Skeletal muscle satellite cell (primary cell): ENCODE measurements around the gene IL20RB.
A peak's percentile ranks its signal among the peaks of the same experiment; 100 is the strongest.
"Not testable (repeated sequence)": the region's sequence is repeated elsewhere in the genome, so short reads cannot be mapped to it uniquely, and the experiment has no call there.

ENCODE experiments used
- H3K27me3 ChIP-seq: 2 replicates; pipeline ENCODE4 v1.7.0; 2013; ENCODE audit warnings: low read length; ENCODE audit not compliant: control insufficient read depth, insufficient read depth
- H3K36me3 ChIP-seq: 2 replicates; pipeline ENCODE4 v1.7.0; 2013; ENCODE audit warnings: mild to moderate bottlenecking, control low read depth, low read length; ENCODE audit not compliant: insufficient read depth
- H3K4me1 ChIP-seq: 2 replicates; pipeline ENCODE4 v1.7.0; 2013; ENCODE audit warnings: low read length; ENCODE audit not compliant: control insufficient read depth, insufficient read depth
- H3K4me2 ChIP-seq: 2 replicates; pipeline ENCODE4 v1.7.0; 2013; ENCODE audit warnings: mild to moderate bottlenecking, low read length
- H3K4me3 ChIP-seq: 2 replicates; pipeline ENCODE4 v1.7.0; 2013; ENCODE audit warnings: low read length
- H3K9ac ChIP-seq: 2 replicates; pipeline ENCODE4 v1.7.0; 2013; ENCODE audit warnings: mild to moderate bottlenecking, low read depth, low read length, moderate library complexity
- H3K9me3 ChIP-seq: replicated peaks from 2 replicates; pipeline ENCODE4 v1.7.0; 2013; ENCODE audit warnings: mild to moderate bottlenecking, control low read depth, low read length

Gene IL20RB

GRCh38 chr3:136990826-136991225 is 33.0 kb downstream of the IL20RB start:
- Histone ChIP-seq H3K9ac (no peak overlapping the region), H3K27me3 (no peaks in the 10 kb centered on the region), H3K4me1 (peaks cover 16% of the 10 kb centered on the region), H3K4me2 (no peak overlapping the region), H3K9me3 (no peaks in the 10 kb centered on the region), H3K36me3 (no peaks in the 10 kb centered on the region), H3K4me3 (no peak overlapping the region)

- H3K9ac ChIP-seq, result no peak overlapping the region
- no peaks in the 10 kb centered on the region for H3K27me3 ChIP-seq
- H3K4me3 ChIP-seq, result no peak overlapping the region
- H3K9me3 ChIP-seq, result no peaks in the 10 kb centered on the region
- H3K36me3 ChIP-seq, result no peaks in the 10 kb centered on the region
- H3K4me1 ChIP-seq, result peaks cover 18% of the 10 kb centered on the region
- H3K4me2 ChIP-seq, result no peak overlapping the region
Measured at GRCh38 chr3:136992115-136992514, 34.3 kb downstream of the IL20RB start.

- no peak overlapping the region for H3K4me3 ChIP-seq
- no peaks in the 10 kb centered on the region for H3K36me3 ChIP-seq
- no peaks in the 10 kb centered on the region for H3K9me3 ChIP-seq
- H3K4me2 ChIP-seq, result peak overlapping the region; percentile 46
- H3K4me1 ChIP-seq, result peaks cover 18% of the 10 kb centered on the region
- no peaks in the 10 kb centered on the region for H3K27me3 ChIP-seq
- H3K9ac ChIP-seq, result peak overlapping the region; percentile 1
Measured at GRCh38 chr3:136994772-136995516, 37.2 kb downstream of the IL20RB start.

DNA sequence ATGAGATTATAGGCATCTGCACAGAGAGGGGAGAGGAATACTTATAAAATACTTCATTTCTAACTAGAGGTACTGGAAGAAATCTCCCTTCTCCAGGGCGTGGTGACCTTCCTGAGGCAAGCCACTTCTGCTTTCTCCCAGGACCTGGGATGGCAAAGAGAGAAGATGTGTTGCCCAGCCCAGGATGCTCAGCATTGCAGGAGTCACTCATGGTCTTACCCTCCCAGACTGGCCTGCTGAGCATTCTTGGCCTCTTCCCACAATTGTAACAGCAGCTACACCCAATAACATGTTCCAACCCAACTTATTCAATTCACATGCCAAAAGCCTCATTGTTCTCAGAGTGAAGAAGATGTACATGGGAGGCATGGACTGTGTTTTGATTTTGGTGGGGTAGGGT is 37.9 kb downstream of the IL20RB start:
- Histone ChIP-seq H3K4me2 (no peak overlapping the region), H3K4me3 (no peak overlapping the region), H3K9ac (no peak overlapping the region), H3K4me1 (peaks cover 18% of the 10 kb centered on the region), H3K27me3 (no peaks in the 10 kb centered on the region), H3K9me3 (no peaks in the 10 kb centered on the region), H3K36me3 (no peaks in the 10 kb centered on the region)

DNA sequence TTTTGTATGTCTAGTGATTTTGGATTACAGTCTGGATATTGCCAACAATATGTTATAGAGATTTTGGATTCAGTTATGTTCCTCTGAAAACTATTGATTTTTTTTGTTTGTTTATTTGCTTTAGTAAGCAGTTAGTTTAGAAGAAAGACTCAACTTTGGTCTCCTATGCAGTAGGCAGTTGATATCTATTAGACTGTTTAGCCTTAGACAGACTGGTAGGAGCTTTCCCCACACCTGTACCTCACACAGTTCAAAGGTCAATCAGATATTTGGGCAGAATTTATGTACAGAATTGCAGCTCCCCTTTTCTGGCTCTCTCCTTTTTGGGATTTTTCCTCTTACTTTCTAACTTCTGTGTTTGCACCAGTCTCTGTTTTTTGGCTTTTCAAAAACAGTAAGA is 42.3 kb downstream of the IL20RB start:
- H3K27me3 ChIP-seq, result no peaks in the 10 kb centered on the region
- no peak overlapping the region for H3K4me2 ChIP-seq
- no peak overlapping the region for H3K9ac ChIP-seq
- H3K9me3 ChIP-seq, result no peaks in the 10 kb centered on the region
- H3K36me3 ChIP-seq, result no peaks in the 10 kb centered on the region
- peaks cover 10% of the 10 kb centered on the region for H3K4me1 ChIP-seq
- H3K4me3 ChIP-seq, result no peak overlapping the region

GRCh38 chr3:137007376-137007775 is 49.6 kb downstream of the IL20RB start:
- not testable (repeated sequence) for H3K4me3 ChIP-seq, H3K36me3 ChIP-seq, H3K27me3 ChIP-seq, H3K9ac ChIP-seq, H3K4me2 ChIP-seq, H3K4me1 ChIP-seq, H3K9me3 ChIP-seq

GRCh38 chr3:137008131-137008530 is 50.3 kb downstream of the IL20RB start:
- H3K9ac ChIP-seq, result no peak overlapping the region
- no peaks in the 10 kb centered on the region for H3K36me3 ChIP-seq

GRCh38 chr3:137008976-137009375 is 51.2 kb downstream of the IL20RB start:
- Histone ChIP-seq H3K9me3 (no peaks in the 10 kb centered on the region), H3K27me3 (no peaks in the 10 kb centered on the region)

More at GRCh38 chr3:137008131-137008530, 50.3 kb downstream of the IL20RB start:
- no peaks in the 10 kb centered on the region for H3K9me3 ChIP-seq
- H3K27me3 ChIP-seq, result no peaks in the 10 kb centered on the region
- no peak overlapping the region for H3K4me3 ChIP-seq
- no peak overlapping the region for H3K4me2 ChIP-seq
- peaks cover 9% of the 10 kb centered on the region for H3K4me1 ChIP-seq

DNA sequence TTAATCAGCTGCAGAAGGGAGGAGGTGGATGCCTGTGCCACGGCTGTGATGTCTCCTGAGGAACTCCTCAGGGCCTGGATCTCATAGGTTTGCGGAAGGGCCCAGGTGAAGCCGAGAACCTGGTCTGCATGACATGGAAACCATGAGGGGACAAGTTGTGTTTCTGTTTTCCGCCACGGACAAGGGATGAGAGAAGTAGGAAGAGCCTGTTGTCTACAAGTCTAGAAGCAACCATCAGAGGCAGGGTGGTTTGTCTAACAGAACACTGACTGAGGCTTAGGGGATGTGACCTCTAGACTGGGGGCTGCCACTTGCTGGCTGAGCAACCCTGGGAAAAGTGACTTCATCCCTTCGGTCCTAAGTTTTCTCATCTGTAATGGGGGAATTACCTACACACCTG is 52.4 kb downstream of the IL20RB start:
- peaks cover 20% of the 10 kb centered on the region for H3K4me1 ChIP-seq
- no peak overlapping the region for H3K4me3 ChIP-seq
- no peaks in the 10 kb centered on the region for H3K36me3 ChIP-seq
- H3K9me3 ChIP-seq, result no peaks in the 10 kb centered on the region
- H3K27me3 ChIP-seq, result no peaks in the 10 kb centered on the region
- H3K4me2 ChIP-seq, result no peak overlapping the region
- no peak overlapping the region for H3K9ac ChIP-seq

More at GRCh38 chr3:137008976-137009375, 51.2 kb downstream of the IL20RB start:
- H3K9ac ChIP-seq, result no peak overlapping the region
- peaks cover 13% of the 10 kb centered on the region for H3K4me1 ChIP-seq
- H3K4me2 ChIP-seq, result no peak overlapping the region
- H3K4me3 ChIP-seq, result no peak overlapping the region
- no peaks in the 10 kb centered on the region for H3K36me3 ChIP-seq

DNA sequence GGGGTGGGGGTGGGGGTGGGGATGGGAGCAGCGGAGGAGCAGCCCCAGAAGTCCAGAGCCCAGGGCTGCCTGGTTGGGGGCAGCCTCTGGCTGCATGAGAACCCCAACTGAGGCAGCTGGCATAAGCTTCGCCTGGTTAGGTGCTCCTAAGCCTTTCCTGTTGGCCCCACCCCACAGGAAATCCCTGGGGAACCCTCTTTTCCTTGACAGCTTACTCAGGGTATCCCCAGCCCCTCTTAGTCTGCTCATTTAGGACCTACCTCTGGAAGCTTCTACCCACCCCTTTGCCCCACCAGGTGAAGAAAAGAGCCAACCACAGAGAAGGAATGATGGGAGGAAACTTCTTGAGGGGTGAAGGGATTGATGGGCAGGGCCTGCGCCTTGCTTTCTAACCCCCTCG is 53.4 kb downstream of the IL20RB start:
- H3K4me3 ChIP-seq, result no peak overlapping the region
- H3K4me2 ChIP-seq, result no peak overlapping the region
- no peaks in the 10 kb centered on the region for H3K9me3 ChIP-seq
- H3K4me1 ChIP-seq, result peaks cover 20% of the 10 kb centered on the region
- no peaks in the 10 kb centered on the region for H3K27me3 ChIP-seq
- no peaks in the 10 kb centered on the region for H3K36me3 ChIP-seq
- no peak overlapping the region for H3K9ac ChIP-seq

DNA sequence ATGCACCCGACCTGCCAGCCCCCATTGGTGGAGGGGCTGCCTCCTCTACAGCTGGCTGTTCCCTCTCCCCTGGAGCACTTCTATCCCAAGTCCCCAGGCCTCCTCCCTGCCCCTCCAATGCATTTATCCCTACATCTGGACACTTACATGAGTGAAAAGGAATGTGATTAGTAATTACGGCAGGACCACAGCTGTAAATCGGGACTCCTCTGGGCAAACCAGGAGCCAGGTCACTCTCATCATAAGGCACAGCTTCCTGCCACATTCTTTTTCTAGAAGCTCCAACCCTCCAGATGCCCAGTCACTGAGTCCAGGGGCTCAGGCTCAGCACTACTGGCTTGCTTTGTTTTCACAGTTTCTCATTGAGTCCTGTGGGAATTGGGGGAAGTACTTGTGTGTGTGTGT is 54.3 kb downstream of the IL20RB start:
- Histone ChIP-seq H3K36me3 (no peaks in the 10 kb centered on the region), H3K9ac (no peak overlapping the region), H3K4me1 (peaks cover 20% of the 10 kb centered on the region), H3K4me3 (no peak overlapping the region), H3K27me3 (no peaks in the 10 kb centered on the region), H3K9me3 (no peaks in the 10 kb centered on the region), H3K4me2 (peak overlapping the region; percentile 0)
